Nephron (organoid): ENCODE data around the gene IFI44L.

ENCODE experiments used
- H3K27ac Mint-ChIP-seq, 3 experiments: 2 replicates each; pipeline ENCODE4 v1.8.0; 2020; ENCODE audit warnings: mixed read lengths in 3 of 3, mild to moderate bottlenecking in 2 of 3, moderate library complexity in 1 of 3
- H3K27me3 Mint-ChIP-seq: 2 replicates; pipeline ENCODE4 v1.8.0; 2021; ENCODE audit warnings: low read depth, mild to moderate bottlenecking, moderate library complexity, mixed read lengths
- H3K36me3 Mint-ChIP-seq: 2 replicates; pipeline ENCODE4 v1.8.0; 2020; ENCODE audit warnings: low read depth, mixed read lengths
- H3K4me1 Mint-ChIP-seq: 2 replicates; pipeline ENCODE4 v1.8.0; 2020; ENCODE audit warnings: mixed read lengths
- H3K4me3 Mint-ChIP-seq, 3 experiments: 2 replicates each; pipeline ENCODE4 v1.8.0; 2020; ENCODE audit warnings: mild to moderate bottlenecking in 3 of 3, mixed read lengths in 3 of 3, moderate library complexity in 2 of 3
- H3K9me3 Mint-ChIP-seq: 2 replicates; pipeline ENCODE4 v1.8.0; 2020; ENCODE audit warnings: mixed read lengths
- CTCF ChIP-seq, 3 experiments: fragments of 200-600 bp; sonication (generic); IDR thresholded peaks; one replicate each; pipeline ENCODE4 v1.5.0; 2021; ENCODE audit warnings: antibody characterized with exemption in 3 of 3; ENCODE audit not compliant: unreplicated experiment in 3 of 3

The IFI44L gene

DNA sequence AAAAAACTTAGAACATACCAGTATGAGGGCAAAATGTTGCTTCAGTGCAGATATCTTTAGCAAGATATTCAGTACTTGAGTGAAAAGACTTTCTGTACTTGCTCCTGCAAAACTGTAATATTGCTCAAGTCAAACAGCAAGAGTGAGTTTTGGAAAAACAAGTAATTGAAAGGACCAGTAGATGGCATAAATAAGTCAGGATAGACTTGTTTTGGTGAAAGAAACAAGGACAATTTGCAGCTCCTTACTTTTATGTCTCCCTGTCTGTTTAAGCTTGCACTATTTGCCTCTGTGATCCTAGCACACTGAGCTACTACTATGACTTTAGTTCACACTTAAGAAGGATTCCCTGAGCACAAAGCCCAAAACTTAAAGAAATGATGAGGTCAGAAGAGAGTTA lies 68.4 kb downstream of the IFI44L start:
- H3K4me3 Mint-ChIP-seq = no peak overlapping the region
- H3K9me3 Mint-ChIP-seq = no peaks in the 10 kb centered on the region
- TF ChIP-seq CTCF (IDR thresholded peaks at IDR 0.05; ENCODE audit: unreplicated experiment in 3 of 3) = peak in 2 of 3 experiments; percentile 20
- peak overlapping the region in 2 of 3 experiments; percentile 7 to 21 for H3K27ac Mint-ChIP-seq
- no peaks in the 10 kb centered on the region for H3K27me3 Mint-ChIP-seq
- H3K4me1 Mint-ChIP-seq = no peaks in the 10 kb centered on the region
- no peaks in the 10 kb centered on the region for H3K36me3 Mint-ChIP-seq

DNA sequence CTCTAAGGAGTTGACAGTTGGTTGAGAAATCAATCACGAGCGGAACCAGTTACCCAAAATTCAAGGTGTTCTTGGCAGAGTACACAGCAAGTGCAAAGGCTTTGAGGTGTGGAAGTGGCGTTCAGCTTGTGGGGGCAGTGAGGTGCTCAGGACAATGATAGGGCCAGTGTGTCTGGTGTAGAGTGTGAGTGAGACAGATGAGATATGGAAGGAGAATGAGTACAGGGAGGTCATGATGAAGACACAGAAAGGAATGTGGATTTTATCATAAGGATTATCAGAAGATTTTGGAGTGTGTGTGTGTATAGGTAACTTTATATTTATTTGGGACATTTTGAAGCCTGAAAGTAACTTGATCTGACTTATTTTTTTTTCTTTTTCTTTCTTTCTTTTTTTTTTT lies 70.3 kb downstream of the IFI44L start:
- Mint-ChIP-seq H3K9me3 (no peaks in the 10 kb centered on the region), H3K4me3 (no peak overlapping the region), H3K27me3 (no peaks in the 10 kb centered on the region), H3K36me3 (no peaks in the 10 kb centered on the region), H3K27ac (no peak overlapping the region), H3K4me1 (no peaks in the 10 kb centered on the region)
- TF ChIP-seq CTCF (IDR thresholded peaks at IDR 0.05; ENCODE audit: unreplicated experiment in 3 of 3) = no peak

DNA sequence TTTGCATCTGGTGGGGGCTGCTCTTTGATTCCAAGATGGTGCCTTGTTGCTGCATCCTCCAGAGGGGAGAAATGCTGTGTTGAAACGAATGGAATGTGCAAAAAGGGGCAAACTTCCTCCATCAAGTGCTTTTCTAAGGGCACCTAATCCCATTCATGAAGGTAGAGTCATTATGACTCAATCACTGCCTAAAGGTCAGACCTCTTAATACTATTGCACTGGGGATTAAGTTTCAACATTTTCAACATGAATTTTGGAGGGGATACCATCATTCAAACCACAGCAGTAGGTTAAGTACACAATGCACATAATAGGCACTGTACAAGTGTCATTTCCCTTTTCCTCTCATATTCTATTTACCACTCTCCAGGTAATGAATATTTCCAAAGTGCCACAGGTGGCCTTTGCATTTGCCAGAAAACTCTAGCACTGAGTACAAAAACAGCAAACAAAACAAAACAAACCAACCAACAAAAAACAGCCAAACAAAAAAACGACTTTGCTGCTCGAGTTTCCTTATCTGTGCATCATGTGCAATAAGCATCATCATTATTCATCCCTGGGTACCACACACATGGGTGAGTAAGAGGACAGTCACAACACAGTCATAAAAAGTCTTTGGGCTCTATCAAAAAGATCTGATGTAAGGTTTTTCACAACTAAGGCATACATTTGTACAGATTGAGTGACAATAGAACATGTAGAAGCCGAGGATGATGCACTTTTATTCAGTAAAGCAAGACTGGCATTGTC lies 71.9 kb downstream of the IFI44L start:
- Mint-ChIP-seq H3K4me3 (no peak overlapping the region), H3K36me3 (no peaks in the 10 kb centered on the region), H3K27me3 (no peaks in the 10 kb centered on the region), H3K9me3 (peaks cover 8% of the 10 kb centered on the region), H3K4me1 (no peaks in the 10 kb centered on the region), H3K27ac (no peak overlapping the region)
- TF ChIP-seq CTCF (IDR thresholded peaks at IDR 0.05; ENCODE audit: unreplicated experiment in 3 of 3) = no peak
